ENCODE results near the gene STX16. TPM values are rescaled to one million over a fixed set of nuclear protein-coding genes. Genes with fewer than 3 reads are reported as not detected.

STX16 gene
- total RNA-seq, 1 experiment from 2014 or later, result 89.1 TPM

DNA sequence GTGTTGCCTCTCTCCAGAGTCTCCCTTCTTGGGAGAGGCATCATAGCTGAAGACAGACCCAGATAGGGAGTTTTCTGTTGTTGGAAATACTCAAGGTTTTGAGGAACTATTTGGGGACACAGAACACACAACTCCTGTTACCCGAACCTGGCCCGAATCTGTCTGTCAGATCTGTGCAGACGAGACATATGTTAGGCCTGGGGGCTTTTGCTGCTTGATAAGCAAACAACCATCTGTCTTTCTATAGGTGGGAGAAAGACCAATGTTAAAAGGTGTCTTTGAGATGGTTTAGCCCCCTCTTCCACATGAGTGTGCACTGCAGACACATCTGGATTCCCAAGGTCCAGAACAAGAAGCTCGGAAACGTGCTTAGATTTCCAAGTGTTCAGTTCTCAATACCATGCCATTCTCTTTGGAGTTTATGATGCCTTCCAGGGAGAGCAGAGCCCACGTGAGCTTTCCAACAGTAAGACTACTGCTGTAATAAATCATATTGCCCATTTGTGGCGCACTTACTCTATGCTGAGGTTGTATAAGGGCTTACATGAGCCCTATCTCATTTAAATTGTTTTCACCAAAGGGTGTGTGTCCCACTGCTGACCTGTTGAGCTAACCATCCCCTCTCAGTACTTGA lies 3.8 kb upstream of the STX16 start (continued):
- TF ChIP-seq FOXJ3 (CRISPR knock-in tag; IDR thresholded peaks at IDR 0.05; ENCODE audit: borderline replicate concordance), result no peak
- TF ChIP-seq IRF2 (CRISPR knock-in tag; IDR thresholded peaks at IDR 0.05; ENCODE audit: borderline replicate concordance, low read depth), result no peak
- TF ChIP-seq, protein P1, sequence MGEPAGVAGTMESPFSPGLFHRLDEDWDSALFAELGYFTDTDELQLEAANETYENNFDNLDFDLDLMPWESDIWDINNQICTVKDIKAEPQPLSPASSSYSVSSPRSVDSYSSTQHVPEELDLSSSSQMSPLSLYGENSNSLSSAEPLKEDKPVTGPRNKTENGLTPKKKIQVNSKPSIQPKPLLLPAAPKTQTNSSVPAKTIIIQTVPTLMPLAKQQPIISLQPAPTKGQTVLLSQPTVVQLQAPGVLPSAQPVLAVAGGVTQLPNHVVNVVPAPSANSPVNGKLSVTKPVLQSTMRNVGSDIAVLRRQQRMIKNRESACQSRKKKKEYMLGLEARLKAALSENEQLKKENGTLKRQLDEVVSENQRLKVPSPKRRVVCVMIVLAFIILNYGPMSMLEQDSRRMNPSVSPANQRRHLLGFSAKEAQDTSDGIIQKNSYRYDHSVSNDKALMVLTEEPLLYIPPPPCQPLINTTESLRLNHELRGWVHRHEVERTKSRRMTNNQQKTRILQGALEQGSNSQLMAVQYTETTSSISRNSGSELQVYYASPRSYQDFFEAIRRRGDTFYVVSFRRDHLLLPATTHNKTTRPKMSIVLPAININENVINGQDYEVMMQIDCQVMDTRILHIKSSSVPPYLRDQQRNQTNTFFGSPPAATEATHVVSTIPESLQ (CRISPR knock-in tag; IDR thresholded peaks at IDR 0.05), result no peak
- TF ChIP-seq, protein P2, sequence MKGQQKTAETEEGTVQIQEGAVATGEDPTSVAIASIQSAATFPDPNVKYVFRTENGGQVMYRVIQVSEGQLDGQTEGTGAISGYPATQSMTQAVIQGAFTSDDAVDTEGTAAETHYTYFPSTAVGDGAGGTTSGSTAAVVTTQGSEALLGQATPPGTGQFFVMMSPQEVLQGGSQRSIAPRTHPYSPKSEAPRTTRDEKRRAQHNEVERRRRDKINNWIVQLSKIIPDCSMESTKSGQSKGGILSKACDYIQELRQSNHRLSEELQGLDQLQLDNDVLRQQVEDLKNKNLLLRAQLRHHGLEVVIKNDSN (CRISPR knock-in tag; IDR thresholded peaks at IDR 0.05), result no peak
- TF ChIP-seq, protein P3, sequence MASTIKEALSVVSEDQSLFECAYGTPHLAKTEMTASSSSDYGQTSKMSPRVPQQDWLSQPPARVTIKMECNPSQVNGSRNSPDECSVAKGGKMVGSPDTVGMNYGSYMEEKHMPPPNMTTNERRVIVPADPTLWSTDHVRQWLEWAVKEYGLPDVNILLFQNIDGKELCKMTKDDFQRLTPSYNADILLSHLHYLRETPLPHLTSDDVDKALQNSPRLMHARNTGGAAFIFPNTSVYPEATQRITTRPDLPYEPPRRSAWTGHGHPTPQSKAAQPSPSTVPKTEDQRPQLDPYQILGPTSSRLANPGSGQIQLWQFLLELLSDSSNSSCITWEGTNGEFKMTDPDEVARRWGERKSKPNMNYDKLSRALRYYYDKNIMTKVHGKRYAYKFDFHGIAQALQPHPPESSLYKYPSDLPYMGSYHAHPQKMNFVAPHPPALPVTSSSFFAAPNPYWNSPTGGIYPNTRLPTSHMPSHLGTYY (CRISPR knock-in tag; IDR thresholded peaks at IDR 0.05), result no peak
- no peak for TF ChIP-seq ZNF317 (CRISPR knock-in tag; IDR thresholded peaks at IDR 0.05; ENCODE audit: borderline replicate concordance, low read depth)
- TF ChIP-seq, protein P4, sequence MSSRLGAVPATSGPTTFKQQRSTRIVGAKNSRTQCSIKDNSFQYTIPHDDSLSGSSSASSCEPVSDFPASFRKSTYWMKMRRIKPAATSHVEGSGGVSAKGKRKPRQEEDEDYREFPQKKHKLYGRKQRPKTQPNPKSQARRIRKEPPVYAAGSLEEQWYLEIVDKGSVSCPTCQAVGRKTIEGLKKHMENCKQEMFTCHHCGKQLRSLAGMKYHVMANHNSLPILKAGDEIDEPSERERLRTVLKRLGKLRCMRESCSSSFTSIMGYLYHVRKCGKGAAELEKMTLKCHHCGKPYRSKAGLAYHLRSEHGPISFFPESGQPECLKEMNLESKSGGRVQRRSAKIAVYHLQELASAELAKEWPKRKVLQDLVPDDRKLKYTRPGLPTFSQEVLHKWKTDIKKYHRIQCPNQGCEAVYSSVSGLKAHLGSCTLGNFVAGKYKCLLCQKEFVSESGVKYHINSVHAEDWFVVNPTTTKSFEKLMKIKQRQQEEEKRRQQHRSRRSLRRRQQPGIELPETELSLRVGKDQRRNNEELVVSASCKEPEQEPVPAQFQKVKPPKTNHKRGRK (CRISPR knock-in tag; IDR thresholded peaks at IDR 0.05; ENCODE audit: borderline replicate concordance), result no peak
- TF ChIP-seq ZNF416 (CRISPR knock-in tag; IDR thresholded peaks at IDR 0.05), result no peak
- no peak for TF ChIP-seq ZNF281 (CRISPR knock-in tag; IDR thresholded peaks at IDR 0.05)
- no peak for TF ChIP-seq KAT7 (CRISPR knock-in tag; IDR thresholded peaks at IDR 0.05; ENCODE audit: borderline replicate concordance)

DNA sequence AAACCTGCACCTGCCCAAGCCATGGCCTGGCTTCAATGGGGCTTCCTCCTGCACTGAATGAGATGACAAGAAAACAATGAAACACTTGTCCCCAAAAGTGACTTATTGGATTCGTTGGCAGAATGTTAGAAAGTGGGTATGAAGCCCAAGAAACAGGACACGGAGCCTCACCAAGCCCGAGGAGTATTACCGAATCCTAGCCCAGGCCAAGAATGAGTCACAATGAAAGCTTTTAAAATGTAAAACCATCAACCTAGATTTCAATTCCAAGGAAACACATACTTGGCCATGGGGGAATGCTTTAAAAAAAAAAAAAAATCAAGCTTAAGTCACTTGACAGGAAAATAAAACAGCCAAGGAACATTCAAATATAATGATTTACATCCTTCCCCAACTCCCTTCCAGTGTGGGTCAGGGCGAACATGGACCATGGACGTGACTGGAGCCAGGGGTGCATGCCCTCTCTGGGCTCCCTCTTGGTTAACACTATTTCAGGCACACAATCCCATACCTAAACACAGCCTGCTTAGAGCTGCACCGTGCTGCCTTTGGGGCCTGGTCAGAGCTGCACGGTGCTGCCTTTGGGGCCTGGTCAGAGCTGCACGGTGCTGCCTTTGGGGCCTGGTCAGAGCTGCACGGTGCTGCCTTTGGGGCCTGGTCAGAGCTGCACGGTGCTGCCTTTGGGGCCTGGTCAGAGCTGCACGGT lies 3.1 kb upstream of the STX16 start:
- ChIA-PET CTCF (interaction anchor here (0.6 to 7.3 kb wide), 12 partner anchors 8 to 756 kb away, joined by 3 to 119 read pairs (median 4); partner anchors contain the start of genes GNAS and NPEPL1), POLR2A (interaction anchor here (0.6 to 0.7 kb wide), 2 partner anchors 43 to 159 kb away, joined by 3 to 6 read pairs; no protein-coding TSS in a partner anchor)
- ATAC-seq, result no peak
- no peaks in the 10 kb centered on the region for H3K9me3 Mint-ChIP-seq
- no peak overlapping the region for H3K27ac Mint-ChIP-seq
- no peaks in the 10 kb centered on the region; the same call in 1 of the 2 replicates for H3K27me3 Mint-ChIP-seq (ENCODE audit: low read depth)
- no peaks in the 10 kb centered on the region for H3K36me3 Mint-ChIP-seq
- no peak overlapping the region for H3K4me3 Mint-ChIP-seq
- peaks cover 16% of the 10 kb centered on the region for H3K4me1 Mint-ChIP-seq
- peak; percentile 8 for DNase-seq (ENCODE audit: low spot score)
- no peak for TF ChIP-seq MYBL2 (CRISPR knock-in tag; IDR thresholded peaks at IDR 0.05)
- TF ChIP-seq ETV6 (CRISPR knock-in tag; IDR thresholded peaks at IDR 0.05), result no peak
- no peak for TF ChIP-seq GTF2I (CRISPR knock-in tag; conservative IDR thresholded peaks at IDR 0.05)
- TF ChIP-seq, protein P2 (CRISPR knock-in tag; IDR thresholded peaks at IDR 0.05), result no peak
- TF ChIP-seq ARID4B (CRISPR knock-in tag; IDR thresholded peaks at IDR 0.05; ENCODE audit: borderline replicate concordance), result no peak
- no peak for TF ChIP-seq SOX15 (CRISPR knock-in tag; IDR thresholded peaks at IDR 0.05)
- TF ChIP-seq, protein P5, sequence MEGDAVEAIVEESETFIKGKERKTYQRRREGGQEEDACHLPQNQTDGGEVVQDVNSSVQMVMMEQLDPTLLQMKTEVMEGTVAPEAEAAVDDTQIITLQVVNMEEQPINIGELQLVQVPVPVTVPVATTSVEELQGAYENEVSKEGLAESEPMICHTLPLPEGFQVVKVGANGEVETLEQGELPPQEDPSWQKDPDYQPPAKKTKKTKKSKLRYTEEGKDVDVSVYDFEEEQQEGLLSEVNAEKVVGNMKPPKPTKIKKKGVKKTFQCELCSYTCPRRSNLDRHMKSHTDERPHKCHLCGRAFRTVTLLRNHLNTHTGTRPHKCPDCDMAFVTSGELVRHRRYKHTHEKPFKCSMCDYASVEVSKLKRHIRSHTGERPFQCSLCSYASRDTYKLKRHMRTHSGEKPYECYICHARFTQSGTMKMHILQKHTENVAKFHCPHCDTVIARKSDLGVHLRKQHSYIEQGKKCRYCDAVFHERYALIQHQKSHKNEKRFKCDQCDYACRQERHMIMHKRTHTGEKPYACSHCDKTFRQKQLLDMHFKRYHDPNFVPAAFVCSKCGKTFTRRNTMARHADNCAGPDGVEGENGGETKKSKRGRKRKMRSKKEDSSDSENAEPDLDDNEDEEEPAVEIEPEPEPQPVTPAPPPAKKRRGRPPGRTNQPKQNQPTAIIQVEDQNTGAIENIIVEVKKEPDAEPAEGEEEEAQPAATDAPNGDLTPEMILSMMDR (IDR thresholded peaks at IDR 0.05), result no peak
- no peak for TF ChIP-seq MXD4 (CRISPR knock-in tag; IDR thresholded peaks at IDR 0.05; ENCODE audit: borderline replicate concordance)

All from WTC11 (cell line).